Adrenal gland (tissue), 12 donors: ENCODE measurements around the gene STAT1. TPM values are rescaled to one million over a fixed set of nuclear protein-coding genes. Genes with fewer than 3 reads are reported as not detected.

ENCODE experiments used
- DNase-seq, 7 donors: peaks; one replicate each; pipeline ENCODE4 v3.0.0-alpha.2; 2019 to 2020
- H3K27ac ChIP-seq, 5 donors: fragments of 200-600 bp; sonication (generic) in 4 of 5; 1 replicate in 3 of 5; 2 replicates in 2 of 5; pipeline versions ENCODE4 v1.5.1 to v1.8.0; 2016 to 2020; ENCODE audit warnings: mild to moderate bottlenecking in 1 of 5
- H3K27me3 ChIP-seq: fragments of 200-600 bp; 2 replicates; pipeline ENCODE4 v1.8.0; 2021
- H3K36me3 ChIP-seq, 2 donors: fragments of 200-600 bp; replicated peaks in 1 of 2; 1 replicate in 1 of 2; 2 replicates in 1 of 2; pipeline versions ENCODE4 v1.5.1 to v1.8.0; 2018 to 2022
- H3K4me1 ChIP-seq, 2 donors: fragments of 200-600 bp; replicated peaks in 1 of 2; 1 replicate in 1 of 2; 2 replicates in 1 of 2; pipeline versions ENCODE4 v1.5.1 to v1.8.0; 2018 to 2021
- H3K4me3 ChIP-seq, 4 donors: fragments of 200-600 bp; sonication (generic) in 3 of 4; one replicate each; pipeline ENCODE4 v1.5.1; 2016 to 2018
- H3K9me3 ChIP-seq, 3 donors: fragments of 200-600 bp; sonication (generic) in 1 of 3; replicated peaks in 1 of 3; 1 replicate in 2 of 3; 2 replicates in 1 of 3; pipeline versions ENCODE4 v1.5.1 to v1.8.0; 2016 to 2021
- POLR2A ChIP-seq, 2 donors: fragments of 450-650 bp; IDR thresholded peaks; one replicate each; pipeline ENCODE4 v1.6.1; 2017; ENCODE audit warnings: antibody characterized with exemption in 2 of 2, mild to moderate bottlenecking in 2 of 2, moderate library complexity in 1 of 2
- WGBS, 4 donors: extraction: QIAGEN DNeasy Blood & Tissue Kit in 2 of 4; methylation state at CpG; one replicate each; pipeline versions ENCODE4 v1.1.5 to v1.1.7; 2013 to 2017; 5-methylcytosine and 5-hydroxymethylcytosine counted together
- intact Hi-C, 2 donors: fragments of 100-400 bp; cut with DNase I; formaldehyde crosslinking; loops; one replicate each; pipeline versions ENCODE4 v1.14.1 to v1.15.0; 2022 to 2023
- polyA plus RNA-seq, 3 donors: library from polyadenylated mRNA; stranded (reverse); fragments of 200-250 nt in 2 of 3; fragments of 350-450 nt in 1 of 3; fragmentation: Illumina TruSeq in 1 of 3; extraction: RNeasy Lipid Tissue Mini Kit (QIAGEN cat#74804) in 1 of 3; gene quantifications; one replicate each; pipeline ENCODE4 v1.2.3, GENCODE V29; 2013 to 2014
- total RNA-seq, 9 donors: library from RNA; depleted of rRNA in 4 of 9; stranded (reverse); fragments of >200 nt in 4 of 9; fragments of 120-200 nt in 1 of 9; fragmentation: NEBNext Ultra II Directional in 1 of 9; extraction: Animal tissue kit (Norgen Biotek cat#: 25700) in 1 of 9; gene quantifications; one replicate each; pipeline versions ENCODE4 v1.1.0 to v1.2.4, GENCODE V29; 2013 to 2023
- TF ChIP-seq, protein P1 (sequence below), 6 experiments: fragments of 450-650 bp in 4 of 6; fragments of 200-600 bp in 2 of 6; sonication (generic) in 1 of 6; IDR thresholded peaks; 1 replicate in 5 of 6; 2 replicates in 1 of 6; pipeline versions ENCODE4 v1.5.1 to v1.8.0; 2016 to 2021; ENCODE audit warnings: antibody characterized with exemption in 6 of 6, mild to moderate bottlenecking in 2 of 6, moderate library complexity in 1 of 6
- donor health status: healthy with polysubstance abuse.
- donor health status: Bipolar disorder and iron deficiency.
- donor health status: DM: yes; HTN: yes; CAD: no.
- donor health status: DM: no; HTN: no; CAD: no.
- donor health status: DM: no; HTN: no; CAD: no.
- donor health status: DM: yes; HTN: yes; CAD: no.

Gene STAT1
- total and polyA plus RNA-seq, 12 donors = 11.9 to 165 (median 75.6) TPM

- Histone ChIP-seq H3K4me1 (no peaks in the 10 kb centered on the region), H3K36me3 (peaks cover 0 to 90% of the 10 kb centered on the region in 2 donors), H3K4me3 (no peak overlapping the region), H3K27ac (no peak overlapping the region), H3K27me3 (no peaks in the 10 kb centered on the region), H3K9me3 (no peaks in the 10 kb centered on the region)
- intact Hi-C loops = no loop called here
- WGBS, 4 donors = 86 to 90% (median 89%) methylated on average over 6 of the region's 6 CpGs
- DNase-seq = no peak
- TF ChIP-seq POLR2A (IDR thresholded peaks at IDR 0.05) = no peak
- TF ChIP-seq, protein P1, sequence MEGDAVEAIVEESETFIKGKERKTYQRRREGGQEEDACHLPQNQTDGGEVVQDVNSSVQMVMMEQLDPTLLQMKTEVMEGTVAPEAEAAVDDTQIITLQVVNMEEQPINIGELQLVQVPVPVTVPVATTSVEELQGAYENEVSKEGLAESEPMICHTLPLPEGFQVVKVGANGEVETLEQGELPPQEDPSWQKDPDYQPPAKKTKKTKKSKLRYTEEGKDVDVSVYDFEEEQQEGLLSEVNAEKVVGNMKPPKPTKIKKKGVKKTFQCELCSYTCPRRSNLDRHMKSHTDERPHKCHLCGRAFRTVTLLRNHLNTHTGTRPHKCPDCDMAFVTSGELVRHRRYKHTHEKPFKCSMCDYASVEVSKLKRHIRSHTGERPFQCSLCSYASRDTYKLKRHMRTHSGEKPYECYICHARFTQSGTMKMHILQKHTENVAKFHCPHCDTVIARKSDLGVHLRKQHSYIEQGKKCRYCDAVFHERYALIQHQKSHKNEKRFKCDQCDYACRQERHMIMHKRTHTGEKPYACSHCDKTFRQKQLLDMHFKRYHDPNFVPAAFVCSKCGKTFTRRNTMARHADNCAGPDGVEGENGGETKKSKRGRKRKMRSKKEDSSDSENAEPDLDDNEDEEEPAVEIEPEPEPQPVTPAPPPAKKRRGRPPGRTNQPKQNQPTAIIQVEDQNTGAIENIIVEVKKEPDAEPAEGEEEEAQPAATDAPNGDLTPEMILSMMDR (IDR thresholded peaks at IDR 0.05) = no peak
These were observed 23.8 kb downstream of the STAT1 start for GRCh38 chr2:190990132-190990531.

DNA sequence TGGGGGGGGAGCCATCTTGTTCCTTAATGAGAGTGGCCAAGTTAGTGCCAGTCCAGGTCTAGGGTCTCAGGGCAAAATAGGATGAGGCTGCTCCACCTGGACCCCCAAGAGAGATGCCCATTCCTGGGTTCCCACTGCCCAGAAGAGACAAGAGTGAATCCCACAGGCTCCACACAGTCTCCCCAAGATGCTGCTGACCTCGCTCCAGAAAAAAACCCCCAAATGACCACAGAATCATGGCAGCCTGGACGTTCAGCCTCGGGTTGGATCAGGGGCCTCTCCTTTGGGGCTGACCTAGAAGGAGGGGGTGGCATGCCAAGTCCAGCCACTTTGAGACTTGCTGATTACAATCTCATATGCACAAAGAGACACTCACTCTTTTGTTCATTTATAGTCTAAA, 25.1 kb downstream of the STAT1 start:
- 94 to 99% (median 98%) methylated on average over 3 of the region's 3 CpGs; no CpG with 5 or more reads in 1 of the 4 donors for WGBS, 4 donors

GRCh38 chr2:190987938-190988337, 26.0 kb downstream of the STAT1 start:
- intact Hi-C loops = no loop called here

More for the DNA sequence above, 25.1 kb downstream of the STAT1 start:
- TF ChIP-seq, protein P1 (IDR thresholded peaks at IDR 0.05) = no peak
- TF ChIP-seq POLR2A (IDR thresholded peaks at IDR 0.05) = no peak
- Histone ChIP-seq H3K4me1 (no peaks in the 10 kb centered on the region), H3K9me3 (no peaks in the 10 kb centered on the region), H3K36me3 (peaks cover 0 to 90% of the 10 kb centered on the region in 2 donors), H3K27ac (no peak overlapping the region), H3K27me3 (no peaks in the 10 kb centered on the region), H3K4me3 (no peak overlapping the region)
- intact Hi-C loops = no loop called here
- no peak for DNase-seq

GRCh38 chr2:190987116-190987515, 26.9 kb downstream of the STAT1 start:
- Histone ChIP-seq H3K27ac (no peak overlapping the region), H3K36me3 (peaks cover 0 to 97% of the 10 kb centered on the region in 2 donors), H3K4me1 (no peaks in the 10 kb centered on the region), H3K4me3 (no peak overlapping the region), H3K9me3 (no peaks in the 10 kb centered on the region), H3K27me3 (no peaks in the 10 kb centered on the region)
- intact Hi-C loops = no loop called here
- TF ChIP-seq, protein P1 (IDR thresholded peaks at IDR 0.05) = no peak
- no peak for TF ChIP-seq POLR2A (IDR thresholded peaks at IDR 0.05)
- 93 to 97% (median 96%) methylated on average over 1 of the region's 1 CpG for WGBS, 4 donors
- no peak for DNase-seq

More at GRCh38 chr2:190987938-190988337, 26.0 kb downstream of the STAT1 start:
- no peaks in the 10 kb centered on the region for H3K9me3 ChIP-seq
- 88 to 93% (median 90%) methylated on average over 5 of the region's 5 CpGs for WGBS, 4 donors
- TF ChIP-seq, protein P1 (IDR thresholded peaks at IDR 0.05) = no peak
- TF ChIP-seq POLR2A (IDR thresholded peaks at IDR 0.05) = no peak
- H3K27ac ChIP-seq = no peak overlapping the region
- H3K36me3 ChIP-seq = peaks cover 0 to 90% of the 10 kb centered on the region in 2 donors
- H3K4me1 ChIP-seq = no peaks in the 10 kb centered on the region
- H3K4me3 ChIP-seq = no peak overlapping the region
- DNase-seq = no peak
- H3K27me3 ChIP-seq = no peaks in the 10 kb centered on the region
